ENCODE measurements around the gene CASKIN2.
"Not testable (repeated sequence)": the region's sequence is repeated elsewhere in the genome, so short reads cannot be mapped to it uniquely, and the experiment has no call there.

The CASKIN2 gene

DNA sequence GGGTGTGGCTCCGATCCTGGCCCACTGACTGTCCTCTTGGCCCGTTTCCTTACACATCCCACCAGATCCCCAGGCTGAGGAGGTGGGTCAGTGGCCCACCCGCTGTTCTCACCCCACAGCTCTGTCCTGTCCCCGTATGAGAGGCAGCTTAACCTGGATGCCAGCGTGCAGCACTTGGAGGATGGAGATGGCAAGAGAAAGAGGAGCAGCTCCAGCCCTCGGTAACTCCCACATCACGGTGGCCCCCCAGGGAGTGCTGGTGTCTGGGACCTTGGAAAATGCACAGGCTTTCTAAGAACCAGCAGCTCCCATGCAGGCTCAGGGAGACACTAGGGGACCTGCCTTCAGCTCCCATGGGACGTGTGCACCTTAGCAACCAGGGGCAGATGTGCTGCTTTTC is 6.0 kb upstream of the CASKIN2 start:
- no peak for DNase-seq

- DNase-seq = not testable (repeated sequence)
These were observed 5.1 kb upstream of the CASKIN2 start for GRCh38 chr17:75520413-75520812.

- no peak for DNase-seq
These were observed 3.7 kb upstream of the CASKIN2 start for GRCh38 chr17:75518983-75519537.

DNA sequence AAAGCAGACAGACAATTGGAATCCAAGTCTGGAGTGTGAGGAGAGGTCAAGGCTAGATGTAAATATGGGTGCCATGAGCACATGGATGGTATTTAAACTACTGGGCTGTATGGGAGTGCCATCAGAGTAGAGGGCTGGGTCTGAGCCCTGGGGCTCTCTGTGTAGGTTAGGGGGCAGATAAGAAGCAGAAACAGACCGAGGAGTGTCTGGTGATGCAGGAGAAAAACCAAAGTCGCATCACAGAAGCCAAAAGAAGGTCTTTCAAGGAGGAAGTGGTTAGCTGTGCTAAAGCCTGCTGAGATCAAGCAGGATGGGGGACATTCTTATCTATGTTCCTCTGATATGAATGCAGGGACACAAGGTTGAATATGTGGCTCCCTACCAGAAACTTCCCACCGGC is 2.9 kb upstream of the CASKIN2 start:
- no peak for DNase-seq

- no peak for DNase-seq
These were observed 2.0 kb upstream of the CASKIN2 start for GRCh38 chr17:75517297-75517865.

GRCh38 chr17:75516619-75517296 is 1.4 kb upstream of the CASKIN2 start:
- peak in 1 of 2 donors; percentile 14 for DNase-seq

DNA sequence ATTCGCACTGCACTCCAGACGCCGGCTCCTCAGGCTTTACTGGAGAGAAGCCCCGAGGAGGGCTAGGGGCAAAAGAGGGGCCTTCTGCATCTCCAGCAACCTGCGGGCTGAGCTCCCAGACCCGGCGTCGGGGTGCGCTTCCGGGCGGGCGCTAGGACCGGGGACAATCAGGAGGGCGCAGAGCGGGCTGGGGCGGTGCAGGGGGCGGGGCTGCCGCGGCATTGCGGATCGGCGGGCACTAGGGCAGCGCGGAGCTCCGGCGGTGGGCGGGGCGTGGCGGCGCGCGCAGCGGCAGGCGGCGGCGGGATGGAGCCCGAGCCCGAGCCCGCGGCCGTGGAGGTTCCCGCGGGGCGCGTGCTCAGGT is 900 bp upstream of the CASKIN2 start, which contains the start of gene TSEN54:
TSS of gene TSEN54 (plus strand) at position 274 of the 364 bp plus-strand sequence. CDS start at position 307, 33 bp downstream.
- peak; percentile 84 to 90 for DNase-seq

GRCh38 chr17:75514919-75515495 is 330 bp downstream of the CASKIN2 start:
- DNase-seq = no peak

GRCh38 chr17:75514299-75514918 is 928 bp downstream of the CASKIN2 start:
- no peak for DNase-seq

DNA sequence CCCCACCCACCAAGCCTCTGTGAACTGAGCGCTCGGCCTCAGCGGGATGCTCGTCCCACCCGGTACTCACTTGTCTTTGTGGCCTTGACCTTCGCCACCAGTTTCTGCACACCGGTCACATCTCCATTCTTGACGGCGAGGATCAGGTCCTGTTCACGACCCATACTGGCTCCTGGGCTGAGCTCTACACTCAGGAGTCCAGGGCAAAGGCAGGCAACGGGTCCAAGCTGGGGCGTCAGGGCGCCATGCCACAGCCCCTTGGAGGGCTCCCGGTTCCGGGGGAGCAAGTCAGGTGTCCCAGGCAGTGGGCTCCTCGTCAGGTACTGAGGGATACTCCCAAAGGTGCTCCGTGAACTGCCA is 1.7 kb downstream of the CASKIN2 start:
- no peak for DNase-seq

- DNase-seq = no peak
These were observed 2.3 kb downstream of the CASKIN2 start for GRCh38 chr17:75512926-75513640.

- no peak for DNase-seq
These were observed 3.4 kb downstream of the CASKIN2 start for GRCh38 chr17:75511610-75512575.

DNA sequence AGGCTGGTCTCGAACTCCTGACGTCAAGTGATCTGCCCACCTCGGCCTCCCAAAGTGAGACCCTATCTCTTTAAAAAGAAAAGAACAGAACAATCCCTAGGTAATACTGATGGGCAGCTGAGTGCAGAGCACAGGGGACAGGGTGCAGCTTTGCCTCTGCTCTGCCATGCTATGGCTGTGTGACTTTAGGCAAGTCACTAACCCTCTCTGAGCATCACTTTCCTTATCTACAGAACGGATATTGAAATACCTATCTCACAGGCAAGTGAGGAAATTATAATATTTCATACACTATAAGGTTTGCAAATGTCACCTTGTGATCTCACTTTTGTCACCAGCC is 4.1 kb downstream of the CASKIN2 start:
- DNase-seq = no peak

- no peak for DNase-seq
These were observed 5.6 kb downstream of the CASKIN2 start for GRCh38 chr17:75509528-75510258.

DNA sequence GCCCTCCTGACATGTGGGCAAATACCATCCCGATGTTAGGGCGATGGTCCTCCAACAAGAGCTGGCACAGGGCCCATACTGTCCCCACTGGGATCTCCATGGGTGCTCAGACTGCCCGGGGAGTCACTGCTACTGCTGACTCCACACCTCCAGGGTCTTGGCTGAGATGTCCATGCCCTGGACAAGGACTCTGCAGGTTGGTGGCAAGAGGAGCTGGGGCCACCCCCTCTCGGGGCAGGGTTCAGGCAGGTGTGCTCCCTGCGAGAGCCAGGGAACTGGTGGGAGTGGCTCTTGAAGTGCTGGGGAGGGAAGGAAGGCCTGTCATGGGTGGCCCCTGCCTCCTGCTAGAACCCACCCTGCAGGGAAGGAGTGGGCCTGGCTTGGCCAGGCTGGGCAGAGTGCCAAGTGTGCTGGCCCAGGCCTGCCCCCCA is 6.4 kb downstream of the CASKIN2 start:
- no peak for DNase-seq

DNA sequence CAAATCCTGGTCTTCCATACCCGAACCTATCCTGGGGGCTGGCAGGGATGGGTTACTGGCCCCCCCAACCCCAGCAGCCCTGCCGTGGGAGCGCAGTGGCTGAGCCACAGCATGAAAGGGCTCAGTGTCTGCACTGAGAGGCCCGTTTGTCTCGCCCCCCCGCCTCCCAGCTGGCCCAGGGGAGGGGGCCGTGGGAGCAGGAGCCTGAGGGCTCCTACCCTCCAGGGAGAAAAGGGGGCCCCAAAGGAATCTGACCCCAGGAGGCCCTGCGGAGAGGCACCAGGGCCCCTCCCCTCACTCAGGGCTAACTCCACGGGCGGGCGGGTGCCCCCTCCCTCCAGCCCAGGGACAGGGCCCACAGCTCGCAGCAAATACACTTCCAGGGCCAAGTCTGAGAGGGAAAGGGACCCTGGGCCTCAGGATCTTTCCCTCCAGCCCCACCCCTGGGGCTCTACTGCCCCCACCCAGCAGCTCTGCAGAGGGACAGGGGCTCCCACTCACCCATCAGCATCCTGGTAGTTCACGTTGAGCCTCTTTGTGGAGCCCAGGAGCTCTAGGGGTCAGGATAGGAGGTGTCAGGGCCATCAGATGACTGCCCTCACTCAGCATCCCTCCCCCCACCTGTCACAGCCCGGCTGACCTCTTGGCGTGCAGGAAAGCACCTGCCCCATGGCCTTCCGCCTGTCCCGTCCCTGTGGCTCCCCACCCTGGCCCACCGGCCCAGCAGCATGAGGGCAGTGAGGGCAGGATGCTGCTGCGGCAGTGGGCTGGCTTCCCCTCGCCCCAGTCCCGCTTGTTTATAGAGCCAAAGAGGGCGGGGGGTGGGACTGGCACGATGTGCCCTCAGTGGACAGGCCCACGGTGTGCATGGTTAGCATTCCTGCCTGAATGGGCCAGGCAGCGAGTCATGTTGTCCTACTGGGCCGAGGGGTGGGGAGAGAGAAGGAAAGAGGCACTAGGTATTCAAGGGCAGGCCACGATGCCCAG is 7.3 kb downstream of the CASKIN2 start:
- DNase-seq = no peak

- no peak for DNase-seq
These were observed 8.4 kb downstream of the CASKIN2 start for GRCh38 chr17:75506888-75507287.

DNA sequence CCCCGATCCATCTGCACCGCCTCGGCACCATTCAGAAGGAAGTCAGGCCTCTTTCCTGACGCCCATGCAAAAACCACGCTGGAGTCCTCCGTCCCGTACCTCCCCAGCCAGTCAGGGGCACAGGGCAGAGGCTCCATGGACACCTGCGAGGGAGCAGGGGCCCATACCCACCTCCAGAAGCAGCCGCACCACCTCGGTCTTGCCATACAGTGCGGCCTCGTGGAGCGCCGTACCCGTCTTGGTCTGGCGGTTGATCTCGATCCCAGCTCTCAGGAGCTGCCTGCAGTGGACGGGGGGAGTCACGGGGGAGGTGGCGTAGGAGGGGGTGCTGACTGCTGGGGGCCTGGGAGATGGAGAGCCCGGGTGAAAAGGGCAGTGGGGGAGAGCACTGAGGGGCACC is 9.2 kb downstream of the CASKIN2 start:
- no peak for DNase-seq

GRCh38 chr17:75505640-75506039 is 9.7 kb downstream of the CASKIN2 start:
- DNase-seq = no peak

GRCh38 chr17:75505152-75505409 is 10.3 kb downstream of the CASKIN2 start:
- no peak for DNase-seq

All from inflammatory macrophage (primary cell).